Measurements from ENCODE around the gene CLEC4G. TPM values are rescaled to one million over a fixed set of nuclear protein-coding genes. Genes with fewer than 3 reads are reported as not detected.

CLEC4G gene
- total RNA-seq, 4 donors from 2014 or later, result 0.36 to 2.3 TPM; not detected in 2

DNA sequence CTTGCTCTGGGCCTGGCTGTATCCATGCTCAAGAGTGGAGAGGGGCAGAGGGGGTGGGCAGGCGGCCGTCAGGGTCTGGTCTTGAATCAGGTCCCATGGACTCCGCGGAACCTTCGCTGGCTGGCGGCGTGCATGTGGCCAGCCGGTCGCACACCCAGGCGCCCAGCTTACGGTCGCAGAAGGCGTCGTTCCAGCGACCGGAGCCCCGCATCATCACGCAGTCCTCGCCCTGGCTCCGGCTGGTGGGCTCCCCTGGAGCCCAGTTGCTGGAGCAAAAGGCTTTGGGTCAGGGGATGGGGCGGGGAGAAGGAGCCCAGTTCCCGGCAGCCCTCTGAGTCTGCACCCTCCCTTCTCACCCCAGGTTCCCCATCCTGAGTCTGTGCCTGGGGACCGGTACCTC is 42.7 kb downstream of the CLEC4G start:
- 35 to 50% methylated on average over 18 to 23 of the region's 23 CpGs for WGBS, 2 donors
- no peak overlapping the region for H3K4me3 ChIP-seq (ENCODE audit: low read depth, poor library complexity, severe bottlenecking)
- intact Hi-C loops (cut with DNase I; ENCODE audit: low total_unique reads), result loop anchor here (10.0 kb wide), 1 partner anchor 334 kb away; no protein-coding TSS in a partner anchor
- TF ChIP-seq POLR2A (IDR thresholded peaks at IDR 0.05), result no peak
- TF ChIP-seq, protein P1, sequence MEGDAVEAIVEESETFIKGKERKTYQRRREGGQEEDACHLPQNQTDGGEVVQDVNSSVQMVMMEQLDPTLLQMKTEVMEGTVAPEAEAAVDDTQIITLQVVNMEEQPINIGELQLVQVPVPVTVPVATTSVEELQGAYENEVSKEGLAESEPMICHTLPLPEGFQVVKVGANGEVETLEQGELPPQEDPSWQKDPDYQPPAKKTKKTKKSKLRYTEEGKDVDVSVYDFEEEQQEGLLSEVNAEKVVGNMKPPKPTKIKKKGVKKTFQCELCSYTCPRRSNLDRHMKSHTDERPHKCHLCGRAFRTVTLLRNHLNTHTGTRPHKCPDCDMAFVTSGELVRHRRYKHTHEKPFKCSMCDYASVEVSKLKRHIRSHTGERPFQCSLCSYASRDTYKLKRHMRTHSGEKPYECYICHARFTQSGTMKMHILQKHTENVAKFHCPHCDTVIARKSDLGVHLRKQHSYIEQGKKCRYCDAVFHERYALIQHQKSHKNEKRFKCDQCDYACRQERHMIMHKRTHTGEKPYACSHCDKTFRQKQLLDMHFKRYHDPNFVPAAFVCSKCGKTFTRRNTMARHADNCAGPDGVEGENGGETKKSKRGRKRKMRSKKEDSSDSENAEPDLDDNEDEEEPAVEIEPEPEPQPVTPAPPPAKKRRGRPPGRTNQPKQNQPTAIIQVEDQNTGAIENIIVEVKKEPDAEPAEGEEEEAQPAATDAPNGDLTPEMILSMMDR (IDR thresholded peaks at IDR 0.05), result no peak
- no peak for DNase-seq (ENCODE audit: low spot score in 2 of 2)

DNA sequence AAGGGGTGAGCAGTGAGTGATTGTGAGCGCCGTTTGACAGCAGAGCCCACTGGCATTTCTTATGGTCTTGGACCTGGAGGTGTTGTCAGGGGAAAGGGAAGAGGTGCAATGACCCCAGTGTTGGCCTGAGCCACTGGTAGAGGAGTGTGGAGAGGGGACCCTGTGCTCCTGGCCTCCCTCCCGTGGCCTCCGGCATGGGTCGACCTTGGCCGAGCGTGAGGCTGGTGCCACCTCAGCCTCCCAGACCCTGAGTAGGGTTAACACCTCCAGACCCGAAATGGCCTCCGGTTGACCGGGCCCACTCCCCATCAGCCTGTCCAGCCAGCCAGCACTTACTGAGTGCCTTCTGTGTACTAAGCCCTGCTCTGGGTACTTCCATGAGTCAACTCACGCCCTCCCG is 44.7 kb downstream of the CLEC4G start:
- no peak for DNase-seq (ENCODE audit: low spot score in 2 of 2)
- no peak for TF ChIP-seq POLR2A (IDR thresholded peaks at IDR 0.05)
- TF ChIP-seq, protein P1 (IDR thresholded peaks at IDR 0.05), result no peak

DNA sequence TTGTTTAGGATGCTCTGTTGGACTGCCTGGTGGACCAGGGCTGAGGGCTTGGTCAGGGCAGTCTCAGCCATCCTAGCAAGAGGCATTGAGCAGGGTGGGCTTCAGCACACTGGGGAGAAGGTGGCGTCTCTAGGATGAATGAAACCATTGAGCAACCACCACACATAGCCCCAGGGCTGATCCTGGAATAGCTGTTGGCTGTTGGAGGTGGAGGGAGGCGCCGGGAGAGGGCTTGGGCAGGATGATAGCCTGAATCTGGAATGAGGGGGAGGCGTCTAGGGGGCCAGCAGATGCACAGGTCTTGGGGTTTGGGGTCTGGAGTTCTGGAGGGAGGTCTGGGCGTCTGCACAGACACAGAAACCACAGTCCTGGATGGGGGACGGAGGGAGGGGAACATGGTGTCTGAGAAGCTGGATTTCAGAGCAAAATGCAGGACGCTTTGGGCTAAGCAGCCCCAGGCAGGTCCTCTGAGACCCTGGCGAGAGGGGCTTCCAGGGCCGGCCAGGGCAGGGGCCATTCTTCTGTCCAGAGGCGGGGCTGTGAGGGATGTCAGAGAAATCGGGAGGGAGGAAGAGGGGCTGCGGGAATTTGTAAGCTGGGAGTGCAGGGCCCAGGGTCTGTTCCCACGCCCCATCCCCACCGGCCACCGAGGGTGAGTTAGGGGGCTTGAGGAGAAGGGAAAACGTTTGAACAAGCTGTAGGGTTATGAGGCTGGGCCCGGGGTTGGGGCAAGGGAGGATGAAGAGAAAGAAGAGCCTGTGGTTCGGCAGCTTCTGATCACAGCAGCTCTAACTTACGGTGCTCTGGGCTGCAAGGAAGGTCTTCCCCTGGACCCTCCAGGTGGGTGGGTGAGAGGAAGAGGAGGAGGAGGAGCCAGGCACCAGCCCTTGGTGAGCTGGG is 46.1 kb downstream of the CLEC4G start:
- no peak for DNase-seq (ENCODE audit: low spot score in 2 of 2)
- H3K4me3 ChIP-seq (ENCODE audit: low read depth, poor library complexity, severe bottlenecking), result no peak overlapping the region
- 45% methylated on average over 18 to 19 of the region's 19 CpGs for WGBS, 2 donors
- intact Hi-C loops (cut with DNase I; ENCODE audit: low total_unique reads), result loop anchor here (10.0 kb wide), 1 partner anchor 331 kb away; no protein-coding TSS in a partner anchor
- TF ChIP-seq, protein P1 (IDR thresholded peaks at IDR 0.05), result no peak
- no peak for TF ChIP-seq POLR2A (IDR thresholded peaks at IDR 0.05)

More for the DNA sequence above, 44.7 kb downstream of the CLEC4G start:
- intact Hi-C loops (cut with DNase I; ENCODE audit: low total_unique reads), result loop anchor here (10.0 kb wide), 1 partner anchor 332 kb away; no protein-coding TSS in a partner anchor
- no peak overlapping the region for H3K4me3 ChIP-seq (ENCODE audit: low read depth, poor library complexity, severe bottlenecking)
- WGBS, 2 donors, result 81 to 83% methylated on average over 9 to 12 of the region's 12 CpGs

DNA sequence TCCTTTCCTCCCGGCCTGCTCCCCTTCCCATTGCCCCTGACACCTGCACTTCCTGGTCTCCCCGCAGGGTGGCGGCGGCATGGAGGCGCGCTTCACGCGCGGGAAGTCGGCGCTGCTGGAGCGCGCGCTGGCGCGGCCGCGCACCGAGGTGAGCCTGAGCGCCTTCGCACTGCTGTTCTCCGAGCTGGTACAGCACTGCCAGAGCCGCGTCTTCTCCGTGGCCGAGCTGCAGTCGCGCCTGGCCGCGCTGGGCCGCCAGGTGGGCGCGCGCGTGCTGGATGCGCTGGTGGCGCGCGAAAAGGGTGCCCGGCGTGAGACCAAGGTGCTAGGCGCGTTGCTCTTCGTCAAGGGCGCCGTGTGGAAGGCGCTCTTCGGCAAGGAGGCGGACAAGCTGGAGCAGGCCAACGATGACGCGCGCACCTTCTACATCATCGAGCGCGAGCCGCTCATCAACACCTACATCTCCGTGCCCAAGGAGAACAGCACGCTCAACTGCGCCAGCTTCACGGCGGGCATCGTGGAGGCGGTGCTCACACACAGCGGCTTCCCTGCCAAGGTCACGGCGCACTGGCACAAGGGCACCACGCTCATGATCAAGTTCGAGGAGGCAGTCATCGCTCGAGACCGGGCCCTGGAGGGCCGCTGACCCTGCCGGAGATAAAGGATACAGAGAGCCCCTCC is 49.6 kb downstream of the CLEC4G start:
- no peak for DNase-seq (ENCODE audit: low spot score in 2 of 2)
- 84 to 86% methylated on average over 67 to 74 of the region's 74 CpGs for WGBS, 2 donors
- intact Hi-C loops (cut with DNase I; ENCODE audit: low total_unique reads), result loop anchor here (10.0 kb wide), 1 partner anchor 328 kb away; no protein-coding TSS in a partner anchor
- H3K4me3 ChIP-seq (ENCODE audit: low read depth, poor library complexity, severe bottlenecking), result no peak overlapping the region
- TF ChIP-seq, protein P1 (IDR thresholded peaks at IDR 0.05), result no peak
- TF ChIP-seq POLR2A (IDR thresholded peaks at IDR 0.05), result no peak

DNA sequence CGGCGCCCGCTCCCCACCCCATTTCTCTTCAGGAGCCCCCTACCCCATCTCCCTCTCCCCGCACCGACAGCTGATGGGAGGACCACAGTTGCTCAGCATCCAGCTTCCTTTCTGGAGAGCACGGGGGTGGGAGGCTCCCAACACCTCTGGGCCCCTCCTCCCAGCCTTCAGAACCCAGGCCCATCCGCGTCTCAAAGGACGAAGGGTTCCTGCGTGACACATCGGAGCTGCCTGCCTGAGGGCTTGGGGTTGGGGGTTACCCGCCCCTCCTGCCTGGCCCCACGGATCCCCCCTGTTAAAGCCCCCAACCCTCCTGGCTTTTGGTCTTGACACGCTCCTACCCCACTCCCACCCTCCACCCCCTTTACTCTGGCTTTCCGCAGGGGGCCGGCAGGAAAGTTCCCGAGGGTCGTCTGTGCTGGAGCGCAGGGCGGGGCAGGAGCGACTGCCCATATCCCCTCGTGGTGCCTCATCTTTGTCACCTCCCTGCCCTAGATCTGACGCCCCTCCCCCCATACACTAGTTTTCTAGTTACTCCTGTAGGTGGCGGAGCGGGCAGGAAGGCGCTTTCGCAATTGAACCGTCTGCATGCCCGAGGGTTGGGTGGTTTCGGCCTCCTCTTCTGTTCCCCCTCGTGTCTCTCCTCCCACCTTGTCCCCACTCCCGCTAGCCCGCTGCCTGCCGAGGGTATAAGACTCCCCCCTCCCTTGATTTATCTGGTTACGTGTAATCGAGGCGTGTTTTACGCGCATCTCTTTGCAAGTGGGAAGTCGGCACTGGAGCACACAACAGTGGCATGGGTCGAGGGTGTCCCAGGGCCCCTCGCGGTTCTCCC is 50.4 kb downstream of the CLEC4G start:
- intact Hi-C loops (cut with DNase I; ENCODE audit: low total_unique reads), result loop anchor here (2.0 to 10.0 kb wide), 2 partner anchors 113 to 327 kb away; no protein-coding TSS in a partner anchor
- TF ChIP-seq POLR2A (IDR thresholded peaks at IDR 0.05), result no peak
- TF ChIP-seq, protein P1 (IDR thresholded peaks at IDR 0.05), result no peak
- H3K4me3 ChIP-seq (ENCODE audit: low read depth, poor library complexity, severe bottlenecking), result peak overlapping the region; percentile 95
- WGBS, 2 donors, result 3 to 5% methylated on average over 42 to 43 of the region's 43 CpGs
- peak; percentile 80 to 95 for DNase-seq (ENCODE audit: low spot score in 2 of 2)
